HepG2 (cell line): ENCODE data around the gene JMJD8. TPM values are rescaled to one million over a fixed set of nuclear protein-coding genes. Genes with fewer than 3 reads are reported as not detected.

Experiments
- AKAP8 ChIP-seq: sonication (generic); formaldehyde crosslinking; IDR thresholded peaks from 2 replicates; pipeline ENCODE4 v1.5.1; 2020; ENCODE audit warnings: mild to moderate bottlenecking, missing genetic modification reagents
- ATRX ChIP-seq: sonication (generic); formaldehyde crosslinking; IDR thresholded peaks from 2 replicates; pipeline ENCODE4 v1.4.0; 2020; ENCODE audit warnings: missing genetic modification reagents, borderline replicate concordance
- GABPA ChIP-seq, 2 experiments: IDR thresholded peaks; 2 replicates each; pipeline ENCODE4 v1.6.1; 2011 to 2016; ENCODE audit warnings: low read depth in 2 of 2, low read length in 1 of 2, missing biosample characterization in 1 of 2, missing genetic modification characterization in 1 of 2
- HNRNPLL ChIP-seq: fragments of 200-400 bp; formaldehyde crosslinking; IDR thresholded peaks from 2 replicates; pipeline ENCODE4 v1.6.1; 2017; ENCODE audit warnings: mild to moderate bottlenecking, low read depth, low read length; ENCODE audit not compliant: poor library complexity, severe bottlenecking
- IKZF4 ChIP-seq: sonication (generic); formaldehyde crosslinking; IDR thresholded peaks from 2 replicates; pipeline ENCODE4 v1.5.1; 2020; ENCODE audit warnings: borderline replicate concordance, mild to moderate bottlenecking, low read depth, missing genetic modification reagents; ENCODE audit errors: not compliant biosample characterization
- JARID2 ChIP-seq: sonication (generic); formaldehyde crosslinking; IDR thresholded peaks from 2 replicates; pipeline ENCODE4 v1.8.1; 2023; ENCODE audit warnings: missing genetic modification reagents, inconsistent platforms; ENCODE audit not compliant: insufficient replicate concordance
- KAT7 ChIP-seq: IDR thresholded peaks from 2 replicates; pipeline ENCODE4 v1.6.1; 2018; ENCODE audit warnings: borderline replicate concordance, missing compliant biosample characterization
- KLF16 ChIP-seq, 2 experiments: sonication (generic) in 1 of 2; formaldehyde crosslinking in 1 of 2; IDR thresholded peaks; 2 replicates each; pipeline versions ENCODE4 v1.6.1 to v1.8.0; 2016 to 2023; ENCODE audit warnings: missing genetic modification reagents in 2 of 2, missing compliant biosample characterization in 1 of 2
- MEIS1 ChIP-seq: sonication (generic); formaldehyde crosslinking; IDR thresholded peaks from 2 replicates; pipeline ENCODE4 v1.9.0; 2021; ENCODE audit warnings: mild to moderate bottlenecking, missing genetic modification reagents, moderate library complexity, borderline replicate concordance
- RFXANK ChIP-seq: IDR thresholded peaks from 2 replicates; pipeline ENCODE4 v1.6.1; 2016
- SALL1 ChIP-seq: sonication (generic); formaldehyde crosslinking; IDR thresholded peaks from 2 replicates; pipeline ENCODE4 v1.8.0; 2022; ENCODE audit warnings: mild to moderate bottlenecking, missing genetic modification reagents
- TOPORS ChIP-seq: sonication (generic); formaldehyde crosslinking; IDR thresholded peaks from 2 replicates; pipeline ENCODE4 v1.8.0; 2023; ENCODE audit warnings: mild to moderate bottlenecking, missing genetic modification reagents
- XRCC5 ChIP-seq: fragments of 200-400 bp; formaldehyde crosslinking; optimal IDR thresholded peaks from 2 replicates; pipeline ENCODE3; 2017; ENCODE audit warnings: mild to moderate bottlenecking, low read length
- ZNF282 ChIP-seq: fragments of 450-650 bp; IDR thresholded peaks from 2 replicates; pipeline ENCODE4 v1.6.1; 2018; ENCODE audit not compliant: partially characterized antibody
- ZNF354B ChIP-seq: sonication (generic); formaldehyde crosslinking; IDR thresholded peaks from 2 replicates; pipeline ENCODE4 v1.8.0; 2022; ENCODE audit warnings: mild to moderate bottlenecking, missing genetic modification reagents
- ZNF441 ChIP-seq: sonication (generic); formaldehyde crosslinking; IDR thresholded peaks from 2 replicates; pipeline ENCODE4 v1.7.0; 2021; ENCODE audit warnings: missing genetic modification reagents, borderline replicate concordance
- ZNF572 ChIP-seq: sonication (generic); formaldehyde crosslinking; IDR thresholded peaks from 2 replicates; pipeline ENCODE4 v1.5.1; 2020; ENCODE audit warnings: mild to moderate bottlenecking, missing genetic modification reagents
- ZNF644 ChIP-seq: IDR thresholded peaks from 2 replicates; pipeline ENCODE4 v1.6.1; 2016; ENCODE audit warnings: low read depth
- polyA plus RNA-seq, 8 experiments: library from polyadenylated mRNA; depleted of rRNA in 3 of 8; stranded (reverse) in 7 of 8; unstranded in 1 of 8; fragments of >200 nt; fragmentation: Illumina TruSeq in 4 of 8; extraction: Trizol in 4 of 8; gene quantifications; 2 replicates each; pipeline versions ENCODE4 v1.2.1 to v1.2.3, GENCODE V29; 2011 to 2016; ENCODE audit warnings: low read depth in 4 of 8, missing spikeins in 1 of 8, mixed read lengths in 1 of 8; ENCODE audit not compliant: insufficient read depth in 1 of 8
- total RNA-seq, 5 experiments: library from RNA; depleted of rRNA; stranded (reverse); fragments of >200 nt; fragmentation: Illumina TruSeq; extraction: Trizol; gene quantifications; 2 replicates each; pipeline ENCODE4 v1.2.3, GENCODE V29; 2016; ENCODE audit warnings: low read depth in 1 of 5
- TF ChIP-seq, protein P1 (sequence below): sonication (generic); formaldehyde crosslinking; IDR thresholded peaks from 2 replicates; pipeline ENCODE4 v1.4.0; 2020; ENCODE audit warnings: missing genetic modification reagents, mild to moderate bottlenecking, borderline replicate concordance
- TF ChIP-seq, protein P2 (sequence below): sonication (generic); formaldehyde crosslinking; IDR thresholded peaks from 2 replicates; pipeline ENCODE4 v1.8.1; 2023; ENCODE audit warnings: mild to moderate bottlenecking, missing genetic modification reagents
- TF ChIP-seq, protein P3 (sequence below): sonication (generic); formaldehyde crosslinking; IDR thresholded peaks from 2 replicates; pipeline ENCODE4 v1.5.1; 2020; ENCODE audit warnings: mild to moderate bottlenecking, missing genetic modification reagents
- TF ChIP-seq, protein P4 (sequence below): sonication (generic); formaldehyde crosslinking; IDR thresholded peaks from 2 replicates; pipeline ENCODE4 v1.5.0; 2020; ENCODE audit warnings: missing genetic modification reagents

Gene JMJD8
- total and polyA plus RNA-seq, 2 of the 13 experiments (the other 11 are each of a cell fraction or from before 2014, with no cell fraction given): 2.6 to 11.8 TPM

DNA sequence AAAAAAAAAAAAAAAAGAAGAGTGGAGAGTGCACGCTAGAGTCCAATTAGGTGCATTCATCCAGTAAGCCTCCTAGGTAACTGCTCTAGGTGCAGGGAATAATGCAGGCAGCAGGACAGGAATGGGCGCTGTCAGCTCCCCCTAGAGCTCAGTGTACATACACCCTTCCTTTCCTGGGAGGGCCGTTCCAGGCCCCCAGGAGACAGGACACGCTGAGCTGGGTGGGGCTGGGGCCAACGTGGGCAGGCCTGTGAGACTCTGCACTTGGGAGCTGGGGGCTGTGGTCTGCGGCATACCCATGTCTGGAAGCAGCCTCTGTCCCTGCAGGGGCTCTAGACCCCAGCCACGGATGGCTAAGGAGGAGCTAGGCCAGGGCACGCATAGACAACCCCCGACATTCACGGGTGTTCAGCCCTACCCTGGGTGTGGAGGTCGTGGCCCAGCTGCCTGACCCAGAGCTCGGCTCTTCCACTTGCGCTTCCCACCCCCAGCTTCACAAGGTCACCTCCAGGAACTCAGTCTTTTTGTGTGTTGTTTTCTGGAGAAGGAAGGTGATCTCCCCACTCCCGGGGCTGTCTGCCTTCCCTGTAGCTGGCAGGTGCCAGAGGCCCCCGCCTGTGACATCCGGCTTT is 35.8 kb upstream of the JMJD8 start (continued):
- TF ChIP-seq, protein P1, sequence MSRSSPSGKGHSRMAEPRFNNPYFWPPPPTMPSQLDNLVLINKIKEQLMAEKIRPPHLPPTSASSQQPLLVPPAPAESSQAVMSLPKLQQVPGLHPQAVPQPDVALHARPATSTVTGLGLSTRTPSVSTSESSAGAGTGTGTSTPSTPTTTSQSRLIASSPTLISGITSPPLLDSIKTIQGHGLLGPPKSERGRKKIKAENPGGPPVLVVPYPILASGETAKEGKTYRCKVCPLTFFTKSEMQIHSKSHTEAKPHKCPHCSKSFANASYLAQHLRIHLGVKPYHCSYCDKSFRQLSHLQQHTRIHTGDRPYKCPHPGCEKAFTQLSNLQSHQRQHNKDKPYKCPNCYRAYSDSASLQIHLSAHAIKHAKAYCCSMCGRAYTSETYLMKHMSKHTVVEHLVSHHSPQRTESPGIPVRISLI (CRISPR knock-in tag): no peak
- TF ChIP-seq XRCC5 (peak; percentile 17), JARID2 (CRISPR knock-in tag) (no peak), AKAP8 (CRISPR knock-in tag) (peak; percentile 34; the same call in 1 of the 2 replicates), KLF16 (CRISPR knock-in tag; IDR thresholded peaks at IDR 0.05) (no peak), ATRX (CRISPR knock-in tag) (no peak), SALL1 (CRISPR knock-in tag) (no peak), ZNF354B (no peak), ZNF441 (no peak), KAT7 (CRISPR knock-in tag) (no peak), ZNF572 (CRISPR knock-in tag) (0 out of 2 replicates have a peak, but pooled peaks have one; percentile 39), IKZF4 (CRISPR knock-in tag) (no peak), ZNF282 (no peak), TOPORS (no peak), MEIS1 (CRISPR knock-in tag) (no peak), ZNF644 (CRISPR knock-in tag) (no peak), GABPA (IDR thresholded peaks at IDR 0.05; ENCODE audit: low read depth, low read length) (no peak), GABPA (CRISPR knock-in tag; IDR thresholded peaks at IDR 0.05; ENCODE audit: low read depth) (0 out of 2 replicates have a peak, but pooled peaks have one; percentile 5), HNRNPLL (no peak), RFXANK (CRISPR knock-in tag) (no peak)
- TF ChIP-seq, protein P2, sequence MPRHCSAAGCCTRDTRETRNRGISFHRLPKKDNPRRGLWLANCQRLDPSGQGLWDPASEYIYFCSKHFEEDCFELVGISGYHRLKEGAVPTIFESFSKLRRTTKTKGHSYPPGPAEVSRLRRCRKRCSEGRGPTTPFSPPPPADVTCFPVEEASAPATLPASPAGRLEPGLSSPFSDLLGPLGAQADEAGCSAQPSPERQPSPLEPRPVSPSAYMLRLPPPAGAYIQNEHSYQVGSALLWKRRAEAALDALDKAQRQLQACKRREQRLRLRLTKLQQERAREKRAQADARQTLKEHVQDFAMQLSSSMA: no peak
- TF ChIP-seq, protein P3, sequence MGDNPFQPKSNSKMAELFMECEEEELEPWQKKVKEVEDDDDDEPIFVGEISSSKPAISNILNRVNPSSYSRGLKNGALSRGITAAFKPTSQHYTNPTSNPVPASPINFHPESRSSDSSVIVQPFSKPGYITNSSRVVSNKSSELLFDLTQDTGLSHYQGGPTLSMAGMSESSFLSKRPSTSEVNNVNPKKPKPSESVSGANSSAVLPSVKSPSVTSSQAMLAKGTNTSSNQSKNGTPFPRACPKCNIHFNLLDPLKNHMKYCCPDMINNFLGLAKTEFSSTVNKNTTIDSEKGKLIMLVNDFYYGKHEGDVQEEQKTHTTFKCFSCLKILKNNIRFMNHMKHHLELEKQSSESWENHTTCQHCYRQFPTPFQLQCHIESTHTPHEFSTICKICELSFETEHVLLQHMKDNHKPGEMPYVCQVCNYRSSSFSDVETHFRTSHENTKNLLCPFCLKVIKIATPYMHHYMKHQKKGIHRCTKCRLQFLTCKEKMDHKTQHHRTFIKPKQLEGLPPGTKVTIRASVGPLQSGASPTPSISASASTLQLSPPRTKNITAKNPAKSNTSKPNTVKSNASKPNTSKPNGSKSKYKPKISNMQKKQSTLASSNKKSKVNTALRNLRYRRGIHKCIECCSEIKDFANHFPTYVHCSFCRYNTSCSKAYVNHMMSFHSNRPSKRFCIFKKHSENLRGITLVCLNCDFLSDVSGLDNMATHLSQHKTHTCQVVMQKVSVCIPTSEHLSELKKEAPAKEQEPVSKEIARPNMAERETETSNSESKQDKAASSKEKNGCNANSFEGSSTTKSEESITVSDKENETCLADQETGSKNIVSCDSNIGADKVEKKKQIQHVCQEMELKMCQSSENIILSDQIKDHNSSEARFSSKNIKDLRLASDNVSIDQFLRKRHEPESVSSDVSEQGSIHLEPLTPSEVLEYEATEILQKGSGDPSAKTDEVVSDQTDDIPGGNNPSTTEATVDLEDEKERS (CRISPR knock-in tag): no peak
- TF ChIP-seq, protein P4, sequence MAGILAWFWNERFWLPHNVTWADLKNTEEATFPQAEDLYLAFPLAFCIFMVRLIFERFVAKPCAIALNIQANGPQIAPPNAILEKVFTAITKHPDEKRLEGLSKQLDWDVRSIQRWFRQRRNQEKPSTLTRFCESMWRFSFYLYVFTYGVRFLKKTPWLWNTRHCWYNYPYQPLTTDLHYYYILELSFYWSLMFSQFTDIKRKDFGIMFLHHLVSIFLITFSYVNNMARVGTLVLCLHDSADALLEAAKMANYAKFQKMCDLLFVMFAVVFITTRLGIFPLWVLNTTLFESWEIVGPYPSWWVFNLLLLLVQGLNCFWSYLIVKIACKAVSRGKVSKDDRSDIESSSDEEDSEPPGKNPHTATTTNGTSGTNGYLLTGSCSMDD: no peak
